Vagina (tissue), 2 donors: ENCODE results near the gene ABCB1.

Experiments used
- CTCF ChIP-seq, 3 experiments: fragments of 450-650 bp in 2 of 3; fragments of 200-600 bp in 1 of 3; sonication (generic) in 1 of 3; IDR thresholded peaks; one replicate each; pipeline ENCODE4 v1.5.1; 2017 to 2019; ENCODE audit warnings: antibody characterized with exemption in 3 of 3, mild to moderate bottlenecking in 2 of 3, moderate library complexity in 2 of 3
- POLR2AphosphoS5 ChIP-seq, 2 donors: sonication (generic); formaldehyde crosslinking; IDR thresholded peaks; one replicate each; pipeline ENCODE4 v1.9.0; 2017; ENCODE audit warnings: antibody characterized with exemption in 2 of 2, mild to moderate bottlenecking in 2 of 2, low read depth in 1 of 2; ENCODE audit not compliant: insufficient read depth in 1 of 2

GRCh38 chr7:87458148-87458547 lies 142.5 kb downstream of the ABCB1 start:
- TF ChIP-seq CTCF (IDR thresholded peaks at IDR 0.05) (no peak), POLR2AphosphoS5 (IDR thresholded peaks at IDR 0.05; ENCODE audit: insufficient read depth in 1 of 2, low read depth in 1 of 2) (no peak)
